ENCODE results near the gene CHAC1. TPM values are rescaled to one million over a fixed set of nuclear protein-coding genes. Genes with fewer than 3 reads are reported as not detected.
A peak's percentile ranks its signal among the peaks of the same experiment; 100 is the strongest.

CHAC1 gene
- total RNA-seq: 14.3 and 23.8 TPM in 2 replicates

- TF ChIP-seq, protein P1, sequence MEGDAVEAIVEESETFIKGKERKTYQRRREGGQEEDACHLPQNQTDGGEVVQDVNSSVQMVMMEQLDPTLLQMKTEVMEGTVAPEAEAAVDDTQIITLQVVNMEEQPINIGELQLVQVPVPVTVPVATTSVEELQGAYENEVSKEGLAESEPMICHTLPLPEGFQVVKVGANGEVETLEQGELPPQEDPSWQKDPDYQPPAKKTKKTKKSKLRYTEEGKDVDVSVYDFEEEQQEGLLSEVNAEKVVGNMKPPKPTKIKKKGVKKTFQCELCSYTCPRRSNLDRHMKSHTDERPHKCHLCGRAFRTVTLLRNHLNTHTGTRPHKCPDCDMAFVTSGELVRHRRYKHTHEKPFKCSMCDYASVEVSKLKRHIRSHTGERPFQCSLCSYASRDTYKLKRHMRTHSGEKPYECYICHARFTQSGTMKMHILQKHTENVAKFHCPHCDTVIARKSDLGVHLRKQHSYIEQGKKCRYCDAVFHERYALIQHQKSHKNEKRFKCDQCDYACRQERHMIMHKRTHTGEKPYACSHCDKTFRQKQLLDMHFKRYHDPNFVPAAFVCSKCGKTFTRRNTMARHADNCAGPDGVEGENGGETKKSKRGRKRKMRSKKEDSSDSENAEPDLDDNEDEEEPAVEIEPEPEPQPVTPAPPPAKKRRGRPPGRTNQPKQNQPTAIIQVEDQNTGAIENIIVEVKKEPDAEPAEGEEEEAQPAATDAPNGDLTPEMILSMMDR (conservative IDR thresholded peaks at IDR 0.05; ENCODE audit: low read depth, low read length): no peak
Observed at GRCh38 chr15:40952901-40953712, at the start of gene CHAC1. Gene CHAC1 (plus strand): TSS chr15:40953471. CDS start chr15:40953584, 113 bp downstream.

DNA sequence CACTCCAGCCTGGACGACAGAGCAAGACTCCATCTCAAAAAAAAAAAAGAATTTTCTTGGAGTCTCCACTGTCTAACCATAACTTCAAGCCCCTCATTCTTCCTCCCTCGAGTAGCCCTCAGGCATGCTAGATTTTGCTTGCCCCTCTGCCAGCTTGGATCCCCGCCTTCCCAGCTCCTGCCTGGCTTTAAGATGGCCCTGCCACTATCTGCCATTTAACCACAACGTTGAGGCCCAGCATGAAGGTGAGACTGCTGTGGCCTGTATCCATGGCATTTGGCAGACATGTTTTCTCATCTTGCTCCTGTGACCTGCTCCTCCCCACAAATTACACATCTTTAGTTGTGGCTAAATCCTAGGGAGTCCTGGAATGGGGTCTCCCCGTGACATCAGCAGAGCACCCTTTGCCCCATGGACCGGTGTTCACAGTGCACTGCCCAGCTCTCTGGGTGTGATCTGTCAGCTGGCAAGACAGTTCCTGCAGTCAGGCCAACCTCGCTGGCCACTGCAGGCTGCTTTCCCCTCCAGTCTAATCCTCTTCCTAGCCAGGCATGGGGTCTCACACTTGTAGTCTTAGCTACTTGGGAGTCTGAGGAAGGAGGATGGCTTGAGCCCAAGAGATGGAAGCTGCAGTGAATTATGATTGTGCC, 48.6 kb upstream of the CHAC1 start:
- no peak overlapping the region for H3K4me3 ChIP-seq (ENCODE audit: low read depth, low read length)
- no peak for DNase-seq (ENCODE audit: low read depth)
- TF ChIP-seq, protein P1 (conservative IDR thresholded peaks at IDR 0.05; ENCODE audit: low read depth, low read length): no peak

More at GRCh38 chr15:40952901-40953712, at the start of gene CHAC1:
- DNase-seq (ENCODE audit: low read depth): peak; percentile 74
- peak within 1 kb of the TSS; percentile 73 for H3K4me3 ChIP-seq (ENCODE audit: low read depth, low read length)

DNA sequence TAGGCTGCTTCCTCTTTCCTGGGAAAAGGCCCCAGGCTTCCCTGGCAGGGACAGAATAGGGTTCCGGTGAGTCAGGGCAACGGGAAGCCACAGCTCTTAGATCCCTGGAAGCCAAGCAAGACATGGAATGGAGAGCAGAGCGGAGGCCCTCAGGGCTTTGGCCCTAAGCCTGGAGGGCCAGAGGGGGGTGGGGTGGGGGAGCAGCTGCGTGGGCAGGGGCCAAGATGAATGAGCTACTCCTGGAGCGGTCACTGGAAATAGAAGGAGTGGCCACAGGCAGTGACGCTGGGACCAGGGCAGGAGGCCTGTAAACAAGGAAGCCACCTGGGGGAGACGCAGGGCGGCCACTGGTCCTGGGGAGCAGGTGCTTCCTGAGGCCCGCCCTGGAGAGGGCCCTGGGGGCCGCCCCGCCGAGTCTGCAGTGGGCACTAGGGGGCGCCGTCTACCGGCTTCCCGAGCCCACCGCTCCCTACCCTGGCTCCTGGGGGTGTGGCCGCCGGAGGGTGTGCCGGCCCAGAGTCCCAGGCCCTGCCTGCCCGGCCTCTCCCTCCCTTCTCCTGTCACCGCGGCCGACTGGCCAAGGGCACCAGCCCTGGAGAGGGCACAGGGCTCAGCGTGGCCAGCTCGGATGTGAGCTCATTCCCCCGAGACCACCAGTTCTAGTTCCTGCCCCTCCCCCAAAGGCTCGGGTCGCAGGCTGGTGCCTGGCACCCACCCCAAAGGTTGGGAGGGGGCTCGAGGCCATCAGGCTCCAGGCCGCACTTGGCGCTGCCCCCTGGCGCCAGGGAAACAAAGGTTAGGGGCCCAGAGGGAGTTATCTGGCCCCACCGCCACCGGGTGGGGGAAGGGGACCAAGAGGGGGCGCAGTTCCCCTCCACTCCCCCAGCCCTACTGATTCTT, 46.9 kb upstream of the CHAC1 start:
- H3K4me3 ChIP-seq (ENCODE audit: low read depth, low read length): peak overlapping the region; percentile 54
- peak; percentile 74 for DNase-seq (ENCODE audit: low read depth)
- TF ChIP-seq, protein P1 (conservative IDR thresholded peaks at IDR 0.05; ENCODE audit: low read depth, low read length): peak; percentile 66

DNA sequence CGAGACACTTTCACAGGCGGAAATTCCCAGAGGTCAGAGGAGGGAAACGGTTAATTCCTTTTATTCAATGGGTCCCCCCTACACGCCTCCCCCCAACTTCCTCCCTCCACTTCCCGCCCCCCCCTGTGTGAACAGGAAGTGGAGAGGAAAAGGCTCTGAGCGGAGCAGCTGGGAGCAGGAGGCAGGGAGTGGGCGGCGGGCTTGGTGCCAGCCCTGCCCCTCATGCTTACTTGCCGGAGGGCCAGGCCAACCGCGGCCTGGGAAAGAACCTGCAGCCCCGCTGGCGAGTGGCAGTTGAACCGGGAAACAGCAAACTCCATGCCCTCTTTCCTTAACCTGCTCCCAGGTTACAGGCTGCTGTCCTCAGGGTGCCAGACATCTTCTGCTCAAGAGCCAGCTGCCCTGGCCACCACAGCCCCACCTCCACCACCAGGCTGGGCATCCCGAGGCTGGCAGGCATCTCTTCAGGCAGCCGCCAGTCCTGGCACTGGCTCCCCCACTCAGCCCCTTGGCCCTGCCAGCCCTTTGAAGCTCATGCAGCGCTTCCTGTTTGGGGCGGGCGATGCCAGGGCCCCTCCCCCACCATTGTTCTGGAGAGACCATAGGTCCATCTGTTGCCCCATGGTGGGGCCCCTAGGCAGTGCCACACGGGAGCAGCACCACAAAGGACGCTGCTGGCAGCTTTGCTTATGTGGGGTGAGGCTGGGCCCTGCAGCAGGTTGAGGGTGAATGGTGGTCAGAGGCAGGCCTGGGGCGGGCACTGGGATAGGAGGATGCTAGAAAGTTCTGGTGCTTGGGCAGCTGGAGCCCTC, 46.1 kb upstream of the CHAC1 start:
- no peak for DNase-seq (ENCODE audit: low read depth)
- TF ChIP-seq, protein P1 (conservative IDR thresholded peaks at IDR 0.05; ENCODE audit: low read depth, low read length): no peak
- peak overlapping the region; percentile 54 for H3K4me3 ChIP-seq (ENCODE audit: low read depth, low read length)

DNA sequence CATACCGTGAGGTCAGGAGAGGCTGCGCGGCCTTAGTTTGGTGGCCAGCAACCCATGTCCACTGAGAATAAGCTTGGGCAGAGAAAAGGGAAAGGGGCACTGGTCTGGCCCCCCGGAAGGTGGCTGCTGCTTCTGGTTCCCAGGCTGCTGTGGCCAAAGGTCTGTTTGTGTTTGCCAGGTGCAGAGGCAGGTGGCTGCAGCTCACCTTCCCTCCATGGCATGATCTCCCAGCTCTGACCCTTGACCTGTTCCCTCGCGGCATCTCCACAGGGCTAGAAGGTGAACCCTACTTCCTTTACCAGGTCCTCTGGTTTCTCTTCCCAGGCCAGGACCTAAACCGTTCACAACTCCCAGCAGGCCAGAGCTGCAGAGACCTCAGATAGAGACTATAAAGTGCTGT, 45.2 kb upstream of the CHAC1 start:
- DNase-seq (ENCODE audit: low read depth): no peak
- H3K4me3 ChIP-seq (ENCODE audit: low read depth, low read length): no peak overlapping the region
- TF ChIP-seq, protein P1 (conservative IDR thresholded peaks at IDR 0.05; ENCODE audit: low read depth, low read length): no peak
